Heart left ventricle (tissue), 16 donors: Measurements from ENCODE around the gene SECTM1. TPM values are rescaled to one million over a fixed set of nuclear protein-coding genes. Genes with fewer than 3 reads are reported as not detected.
"Not testable (repeated sequence)": the region's sequence is repeated elsewhere in the genome, so short reads cannot be mapped to it uniquely, and the experiment has no call there.

Experiments
- ATAC-seq, 4 donors: fragments of 200-7000 bp; cut with Tn5 transposase; one replicate each; pipeline ENCODE4 v1.9.1; 2020 to 2022; ENCODE audit warnings: moderate library complexity in 4 of 4, mild to moderate bottlenecking in 3 of 4, moderate number of reproducible peaks in 1 of 4
- DNase-seq, 5 donors: peaks; one replicate each; pipeline ENCODE4 v3.0.0-alpha.2; 2020
- H3K27ac ChIP-seq, 12 donors: fragments of 200-600 bp; sonication (generic) in 4 of 12; one replicate each; pipeline versions ENCODE4 v1.5.0 to v1.8.0; 2016 to 2022; ENCODE audit warnings: mild to moderate bottlenecking in 2 of 12
- H3K27me3 ChIP-seq, 9 donors: fragments of 200-600 bp; sonication (generic) in 2 of 9; one replicate each; pipeline versions ENCODE4 v1.5.1 to v1.8.0; 2016 to 2022; ENCODE audit warnings: mild to moderate bottlenecking in 3 of 9
- H3K36me3 ChIP-seq, 9 donors: fragments of 200-600 bp; sonication (generic) in 2 of 9; one replicate each; pipeline versions ENCODE4 v1.5.0 to v1.8.0; 2018 to 2022; ENCODE audit warnings: mild to moderate bottlenecking in 2 of 9
- H3K4me1 ChIP-seq, 12 donors: fragments of 200-600 bp; sonication (generic) in 4 of 12; one replicate each; pipeline versions ENCODE4 v1.5.0 to v1.8.0; 2016 to 2022; ENCODE audit warnings: mild to moderate bottlenecking in 3 of 12
- H3K4me3 ChIP-seq, 12 donors: fragments of 200-600 bp; sonication (generic) in 4 of 12; one replicate each; pipeline versions ENCODE4 v1.5.0 to v1.8.0; 2017 to 2022; ENCODE audit warnings: mild to moderate bottlenecking in 9 of 12, moderate library complexity in 4 of 12
- H3K9me3 ChIP-seq, 12 donors: fragments of 200-600 bp; sonication (generic) in 4 of 12; one replicate each; pipeline versions ENCODE4 v1.5.0 to v1.8.0; 2016 to 2022; ENCODE audit warnings: mild to moderate bottlenecking in 1 of 12
- CTCF ChIP-seq, 12 donors: fragments of 200-600 bp; sonication (generic) in 4 of 12; IDR thresholded peaks; one replicate each; pipeline versions ENCODE4 v1.5.0 to v1.8.0; 2018 to 2022; ENCODE audit warnings: antibody characterized with exemption in 12 of 12, mild to moderate bottlenecking in 5 of 12
- POLR2A ChIP-seq, 2 donors: fragments of 450-650 bp; IDR thresholded peaks; one replicate each; pipeline ENCODE4 v1.6.1; 2017; ENCODE audit warnings: antibody characterized with exemption in 2 of 2, mild to moderate bottlenecking in 2 of 2, moderate library complexity in 2 of 2
- WGBS, 4 donors: extraction: QIAGEN DNeasy Blood & Tissue Kit in 2 of 4; methylation state at CpG; one replicate each; pipeline versions ENCODE4 v1.1.5 to v1.1.7; 2013 to 2018; 5-methylcytosine and 5-hydroxymethylcytosine counted together
- intact Hi-C, 10 donors: fragments of 100-400 bp; cut with DNase I; formaldehyde crosslinking; loops; one replicate each; pipeline versions ENCODE4 v1.11.1 to v1.14.2; 2022
- polyA plus RNA-seq, 2 donors: library from polyadenylated mRNA; stranded (reverse); fragments of 200-250 nt; gene quantifications; one replicate each; pipeline ENCODE4 v1.2.3, GENCODE V29; 2013
- total RNA-seq, 9 donors: library from RNA; depleted of rRNA in 2 of 9; stranded (reverse); fragments of >200 nt in 2 of 9; fragmentation: NEBNext Ultra II Directional in 3 of 9; extraction: Animal tissue kit (Norgen Biotek cat#: 25700) in 3 of 9; gene quantifications; one replicate each; pipeline versions ENCODE4 v1.1.0 to v1.2.4, GENCODE V29; 2016 to 2023
- donor health status: ischemic (EF 13 %, LVEDD 7.1; RV severe dilation, severe dysfunction).
- donor health status: healthy with polysubstance abuse.
- donor health status: DM: no; HTN: yes; CAD: no.
- donor health status: DM: no; HTN: no; CAD: no.
- donor health status: ischemic (EF 25% LVEDD 6.9; RV normal size, moderate dysfunction).
- donor health status: ischemic (EF 25% LVEDD 5.7; RV mildly dilated, moderate dysfunction).
- donor health status: healthy.
- donor health status: DM: yes; HTN: yes; CAD: no.
- donor health status: ischemic (EF 35%, LVEDD 5.7; RV mildly dilated, moderate dysfunction).
- donor health status: nonischemic (EF 11% LVEDD 7.7; RV severe dilation, severe dysfunction).
- donor health status: DM: yes; HTN: yes; CAD: no.
- donor health status: PGD.
- donor health status: ischemic (EF 29% LVEDD 5.4; RV normal size, mild dysfunction).
- donor health status: nonischemic (EF 23%, LVEDD 6.1; RV moderate dilation, normal function).

SECTM1 gene
- total and polyA plus RNA-seq, 11 donors, result 2.3 to 41.6 (median 3.4) TPM

GRCh38 chr17:82380860-82381702 lies 47.5 kb upstream of the SECTM1 start:
- ATAC-seq (no peak), DNase-seq (peak in 1 of 5 donors; percentile 7)
- peaks cover 3 to 20% (median 14%) of the 10 kb centered on the region in 12 donors for H3K4me1 ChIP-seq
- no peak overlapping the region for H3K27ac ChIP-seq
- H3K36me3 ChIP-seq, result no peaks in the 10 kb centered on the region
- H3K9me3 ChIP-seq, result no peaks in the 10 kb centered on the region
- H3K4me3 ChIP-seq, result no peak overlapping the region
- intact Hi-C loops, result no loop called here
- WGBS, 4 donors, result 56 to 72% (median 63%) methylated on average over 23 of the region's 23 CpGs
- H3K27me3 ChIP-seq, result peaks cover 0 to 39% (median 12%) of the 10 kb centered on the region in 9 donors
- TF ChIP-seq CTCF (IDR thresholded peaks at IDR 0.05), result no peak
- no peak for TF ChIP-seq POLR2A (IDR thresholded peaks at IDR 0.05)

GRCh38 chr17:82378741-82379021 lies 45.1 kb upstream of the SECTM1 start:
- H3K36me3 ChIP-seq, result no peaks in the 10 kb centered on the region
- ATAC-seq (no peak), DNase-seq (peak in 1 of 5 donors; percentile 16)
- H3K4me1 ChIP-seq, result no peaks in the 10 kb centered on the region
- no peak overlapping the region for H3K27ac ChIP-seq
- WGBS, 4 donors, result 66 to 75% (median 71%) methylated on average over 7 to 10 of the region's 10 CpGs
- no peak overlapping the region for H3K4me3 ChIP-seq
- H3K9me3 ChIP-seq, result no peaks in the 10 kb centered on the region
- peaks cover 11 to 61% (median 35%) of the 10 kb centered on the region in 9 donors for H3K27me3 ChIP-seq
- intact Hi-C loops, result no loop called here
- TF ChIP-seq CTCF (IDR thresholded peaks at IDR 0.05) (no peak), POLR2A (IDR thresholded peaks at IDR 0.05) (no peak)

GRCh38 chr17:82377924-82378740 lies 44.6 kb upstream of the SECTM1 start:
- no peak for TF ChIP-seq POLR2A (IDR thresholded peaks at IDR 0.05)
- TF ChIP-seq CTCF (IDR thresholded peaks at IDR 0.05), result no peak
- H3K4me3 ChIP-seq, result no peak overlapping the region
- no peak overlapping the region for H3K27ac ChIP-seq
- peaks cover 0 to 2% (median 0%) of the 10 kb centered on the region in 12 donors for H3K4me1 ChIP-seq
- WGBS, 4 donors, result 73 to 83% (median 77%) methylated on average over 27 to 31 of the region's 31 CpGs
- no peaks in the 10 kb centered on the region for H3K9me3 ChIP-seq
- intact Hi-C loops, result no loop called here
- DNase-seq (peak in 1 of 5 donors; percentile 14), ATAC-seq (no peak)
- no peaks in the 10 kb centered on the region for H3K36me3 ChIP-seq
- H3K27me3 ChIP-seq, result peaks cover 11 to 62% (median 39%) of the 10 kb centered on the region in 9 donors

- H3K4me3 ChIP-seq, ATAC-seq, H3K9me3 ChIP-seq, intact Hi-C loops, DNase-seq, H3K27ac ChIP-seq, H3K36me3 ChIP-seq: not testable (repeated sequence)
- Histone ChIP-seq H3K27me3 (peaks cover 13 to 70% (median 39%) of the 10 kb centered on the region in 9 donors), H3K4me1 (peaks cover 0 to 11% (median 5%) of the 10 kb centered on the region in 12 donors)
- WGBS, 4 donors, result 33 to 65% (median 51%) methylated on average over 2 to 5 of the region's 5 CpGs
Observed at GRCh38 chr17:82377294-82377693, 43.7 kb upstream of the SECTM1 start.
